Testis (tissue), 3 donors: ENCODE results near the gene SOCS7. TPM values are rescaled to one million over a fixed set of nuclear protein-coding genes. Genes with fewer than 3 reads are reported as not detected.

Source experiments
- DNase-seq: peaks from one replicate; pipeline ENCODE4 v3.0.0-alpha.2; 2019
- H3K27ac ChIP-seq, 2 donors: fragments of 200-600 bp; sonication (generic); one replicate each; pipeline ENCODE4 v1.5.1; 2019
- H3K27me3 ChIP-seq: fragments of 200-600 bp; sonication (generic); one replicate; pipeline ENCODE4 v1.5.1; 2019
- H3K36me3 ChIP-seq: fragments of 200-600 bp; sonication (generic); one replicate; pipeline ENCODE4 v1.5.1; 2017; ENCODE audit warnings: low read depth; ENCODE audit errors: missing control alignments
- H3K4me1 ChIP-seq: fragments of 200-600 bp; sonication (generic); one replicate; pipeline ENCODE4 v1.5.1; 2019
- H3K4me3 ChIP-seq, 2 donors: fragments of 200-600 bp; sonication (generic); one replicate each; pipeline ENCODE4 v1.5.1; 2017 to 2019
- H3K9me3 ChIP-seq: fragments of 200-600 bp; sonication (generic); one replicate; pipeline ENCODE4 v1.5.1; 2017
- CTCF ChIP-seq, 3 experiments: fragments of 450-650 bp in 2 of 3; fragments of 200-600 bp in 1 of 3; sonication (generic) in 1 of 3; IDR thresholded peaks; one replicate each; pipeline ENCODE4 v1.5.1; 2016 to 2019; ENCODE audit warnings: antibody characterized with exemption in 3 of 3, mild to moderate bottlenecking in 2 of 3, moderate library complexity in 1 of 3
- POLR2A ChIP-seq: fragments of 450-650 bp; IDR thresholded peaks from one replicate; pipeline ENCODE4 v1.6.1; 2017; ENCODE audit warnings: antibody characterized with exemption, mild to moderate bottlenecking, moderate library complexity
- WGBS, 2 donors: methylation state at CpG; one replicate each; pipeline ENCODE4 v1.1.5; 2018; 5-methylcytosine and 5-hydroxymethylcytosine counted together
- intact Hi-C: fragments of 100-400 bp; cut with DNase I; formaldehyde crosslinking; loops from one replicate; pipeline ENCODE4 v1.15.1; 2023; ENCODE audit warnings: low total_unique reads
- polyA plus RNA-seq: library from polyadenylated mRNA; stranded (reverse); fragments of 350-450 nt; fragmentation: Illumina TruSeq; extraction: RNeasy Lipid Tissue Mini Kit (QIAGEN cat#74804); gene quantifications from one replicate; pipeline ENCODE4 v1.2.3, GENCODE V29; 2014; ENCODE audit warnings: low read depth, low replicate concordance; ENCODE audit not compliant: insufficient read depth
- total RNA-seq, 2 donors: library from RNA; depleted of rRNA; stranded (reverse); fragments of >200 nt; gene quantifications; one replicate each; pipeline ENCODE4 v1.2.3, GENCODE V29; 2016

The SOCS7 gene
- total and polyA plus RNA-seq, 3 donors from 2014 or later = 74.9 to 132 (median 132) TPM

- no peak for TF ChIP-seq POLR2A
- no peak for TF ChIP-seq CTCF (IDR thresholded peaks at IDR 0.05)
- WGBS, 2 donors = 80 to 87% methylated on average over 16 to 18 of the region's 18 CpGs
- intact Hi-C loops = no loop called here
Measured at GRCh38 chr17:38343608-38344419, 7.8 kb upstream of the SOCS7 start, which contains the start of gene GPR179. Gene GPR179, minus strand, starts transcription at chr17:38343956. Its CDS starts 167 bp downstream, at chr17:38343789.

GRCh38 chr17:38344420-38344745 lies 7.3 kb upstream of the SOCS7 start:
- H3K4me1 ChIP-seq = no peaks in the 10 kb centered on the region
- no peaks in the 10 kb centered on the region for H3K36me3 ChIP-seq
- WGBS, 2 donors = 85 to 86% methylated on average over 3 of the region's 3 CpGs
- H3K4me3 ChIP-seq = no peak overlapping the region
- DNase-seq = no peak
- no peak for TF ChIP-seq POLR2A
- TF ChIP-seq CTCF (IDR thresholded peaks at IDR 0.05) = no peak
- no peaks in the 10 kb centered on the region for H3K27me3 ChIP-seq
- no peak overlapping the region for H3K27ac ChIP-seq
- intact Hi-C loops = no loop called here
- H3K9me3 ChIP-seq = no peaks in the 10 kb centered on the region

More at GRCh38 chr17:38343608-38344419, 7.8 kb upstream of the SOCS7 start, which contains the start of gene GPR179:
- Histone ChIP-seq H3K4me1 (no peaks in the 10 kb centered on the region), H3K27me3 (no peaks in the 10 kb centered on the region), H3K36me3 (no peaks in the 10 kb centered on the region), H3K4me3 (no peak within 1 kb of the TSS), H3K27ac (no peak within 1 kb of the TSS), H3K9me3 (no peaks in the 10 kb centered on the region)
- no peak for DNase-seq

GRCh38 chr17:38345743-38346142 lies 5.9 kb upstream of the SOCS7 start:
- Histone ChIP-seq H3K27me3 (no peaks in the 10 kb centered on the region), H3K36me3 (no peaks in the 10 kb centered on the region), H3K9me3 (no peaks in the 10 kb centered on the region), H3K4me1 (peaks cover 5% of the 10 kb centered on the region), H3K27ac (no peak overlapping the region), H3K4me3 (no peak overlapping the region)
- intact Hi-C loops = no loop called here
- whole genome bisulfite sequencing, 2 donors = 85 to 92% methylated on average over 7 of the region's 7 CpGs
- DNase-seq = no peak
- no peak for TF ChIP-seq CTCF (IDR thresholded peaks at IDR 0.05)
- no peak for TF ChIP-seq POLR2A

GRCh38 chr17:38349097-38349730 lies 2.4 kb upstream of the SOCS7 start:
- H3K4me1 ChIP-seq = peaks cover 22% of the 10 kb centered on the region
- H3K27me3 ChIP-seq = no peaks in the 10 kb centered on the region
- H3K36me3 ChIP-seq = no peaks in the 10 kb centered on the region
- H3K4me3 ChIP-seq = no peak overlapping the region
- no peaks in the 10 kb centered on the region for H3K9me3 ChIP-seq
- DNase-seq = peak; percentile 90
- H3K27ac ChIP-seq = peak overlapping the region in 1 of 2 donors; percentile 33
- intact Hi-C loops = no loop called here
- 22 to 28% methylated on average over 8 of the region's 8 CpGs for WGBS, 2 donors
- TF ChIP-seq CTCF (IDR thresholded peaks at IDR 0.05) (peak; percentile 71 to 89 (median 81)), POLR2A (no peak)
